Right ventricle myocardium inferior (tissue), 1 donor: ENCODE results near the gene PPP1R10. TPM values are rescaled to one million over a fixed set of nuclear protein-coding genes. Genes with fewer than 3 reads are reported as not detected.
"Not testable (repeated sequence)": the region's sequence is repeated elsewhere in the genome, so short reads cannot be mapped to it uniquely, and the experiment has no call there.

Source experiments
- ATAC-seq: fragments of 200-7000 bp; cut with Tn5 transposase; one replicate; pipeline ENCODE4 v1.9.1; 2020; ENCODE audit warnings: mild to moderate bottlenecking, moderate library complexity
- DNase-seq: peaks from one replicate; pipeline ENCODE4 v3.0.0; 2021; ENCODE audit errors: missing footprints
- intact Hi-C: fragments of 100-400 bp; cut with DNase I; formaldehyde crosslinking; loops from one replicate; pipeline ENCODE4 v1.11.0; 2022
- total RNA-seq: library from RNA; stranded (reverse); fragmentation: NEBNext Ultra II Directional; extraction: Animal tissue kit (Norgen Biotek cat#: 25700); gene quantifications from one replicate; pipeline ENCODE4 v1.2.1, GENCODE V29; 2021
- donor health status: DM: no; HTN: yes; CAD: no; lungs with severe emphysema.

PPP1R10 gene
- total RNA-seq, 1 donor from 2014 or later: 33.5 TPM

DNA sequence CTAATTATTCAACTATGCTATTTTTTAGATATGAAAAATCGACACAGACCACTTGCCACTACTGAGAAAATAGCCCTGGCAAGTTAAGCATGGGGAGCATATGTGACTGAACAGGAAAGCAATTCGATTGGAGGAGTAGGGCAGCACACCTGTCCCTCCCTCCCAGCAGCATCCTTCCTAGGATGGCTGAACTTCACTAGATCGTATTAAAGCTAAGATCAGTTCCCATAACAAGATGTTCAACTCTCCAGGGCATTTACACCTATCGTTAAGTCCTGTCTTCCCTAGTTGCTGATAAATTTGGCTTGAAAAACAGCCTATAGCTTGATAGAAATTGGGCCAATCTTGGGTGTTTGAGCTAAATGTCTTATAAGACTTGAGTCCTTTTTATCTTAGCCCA is 7.0 kb downstream of the PPP1R10 start:
- no peak for ATAC-seq
- no peak for DNase-seq
- intact Hi-C loops: loop anchor here (5.0 kb wide), 2 partner anchors 38 to 123 kb away; partner anchors contain the start of genes ABCF1 and HLA-E

DNA sequence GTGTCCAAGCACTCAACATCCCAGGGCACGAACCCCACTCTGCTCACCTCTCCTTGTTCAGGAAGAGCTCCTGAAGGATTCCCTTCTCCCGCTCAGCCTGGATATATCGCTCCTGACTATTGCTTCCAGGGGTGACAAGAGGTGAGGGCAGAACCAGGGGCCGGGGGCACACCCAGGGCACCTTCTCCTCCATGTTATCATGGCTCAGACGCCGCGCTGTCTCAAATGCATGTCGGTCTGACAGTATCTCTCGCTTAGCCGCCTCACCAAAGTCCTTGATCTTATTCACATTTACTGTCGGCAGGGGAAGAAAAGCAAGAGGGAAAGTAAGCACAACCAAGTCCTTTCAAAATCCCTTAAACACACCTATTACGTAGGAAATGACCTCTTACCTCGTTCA is 13.1 kb downstream of the PPP1R10 start:
- ATAC-seq: no peak
- no peak for DNase-seq
- intact Hi-C loops: no loop called here

DNA sequence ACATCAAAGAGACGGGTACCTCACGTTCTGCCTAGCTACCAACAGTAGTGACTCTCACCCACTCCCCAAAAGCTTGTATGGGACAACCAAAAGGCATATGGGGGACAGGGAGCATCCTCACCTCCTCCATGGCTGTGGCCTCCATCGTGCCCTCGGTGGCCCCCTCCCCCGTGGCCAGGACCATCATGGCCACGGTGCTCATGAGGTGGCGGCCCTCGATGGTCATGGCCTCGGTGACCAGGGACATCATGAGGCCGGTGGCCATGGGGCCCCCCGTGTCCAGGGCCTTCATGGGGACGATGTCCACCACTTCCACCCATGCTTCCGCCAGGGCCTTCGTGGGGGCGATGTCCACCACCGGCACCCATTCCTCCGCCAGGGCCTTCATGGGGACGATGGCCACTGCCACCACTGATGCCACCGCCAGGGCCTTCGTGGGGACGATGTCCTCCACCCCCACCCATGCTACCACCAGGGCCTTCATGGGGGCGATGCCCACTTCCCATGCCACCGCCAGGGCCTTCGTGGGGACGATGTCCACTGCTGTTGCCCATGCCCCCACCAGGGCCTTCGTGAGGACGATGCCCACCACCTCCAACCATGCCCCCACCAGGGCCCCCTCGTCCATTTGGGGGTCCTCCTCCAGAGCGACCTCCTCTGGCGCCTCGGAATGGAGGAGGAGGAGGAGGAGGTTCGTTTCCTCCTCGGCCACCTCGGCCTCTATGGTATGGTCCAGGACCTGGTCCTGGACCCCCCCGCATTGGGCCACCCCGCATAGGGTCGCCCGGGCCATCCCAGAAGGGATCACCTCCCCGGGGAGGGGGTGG is 15.0 kb downstream of the PPP1R10 start:
- intact Hi-C loops: no loop called here
- no peak for DNase-seq
- no peak for ATAC-seq

DNA sequence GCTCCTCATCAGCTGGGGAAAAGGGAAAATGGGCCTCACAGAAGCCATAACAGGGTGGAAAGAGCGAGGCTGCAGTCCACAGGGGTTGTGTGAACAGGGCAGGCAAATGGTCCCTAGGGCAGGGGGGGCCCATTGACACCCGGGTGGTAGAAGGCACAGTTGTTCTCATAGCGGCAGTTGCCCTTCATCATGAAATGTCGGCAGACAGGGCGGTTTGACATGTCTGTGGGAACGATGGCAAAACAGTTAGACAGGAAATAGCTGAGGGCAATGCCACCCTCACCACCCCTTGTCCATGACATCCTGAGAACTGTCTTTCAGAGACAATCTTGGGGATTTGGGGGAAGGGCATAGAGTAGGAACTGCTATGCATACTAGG is 15.6 kb downstream of the PPP1R10 start:
- ATAC-seq: no peak
- intact Hi-C loops: no loop called here

DNA sequence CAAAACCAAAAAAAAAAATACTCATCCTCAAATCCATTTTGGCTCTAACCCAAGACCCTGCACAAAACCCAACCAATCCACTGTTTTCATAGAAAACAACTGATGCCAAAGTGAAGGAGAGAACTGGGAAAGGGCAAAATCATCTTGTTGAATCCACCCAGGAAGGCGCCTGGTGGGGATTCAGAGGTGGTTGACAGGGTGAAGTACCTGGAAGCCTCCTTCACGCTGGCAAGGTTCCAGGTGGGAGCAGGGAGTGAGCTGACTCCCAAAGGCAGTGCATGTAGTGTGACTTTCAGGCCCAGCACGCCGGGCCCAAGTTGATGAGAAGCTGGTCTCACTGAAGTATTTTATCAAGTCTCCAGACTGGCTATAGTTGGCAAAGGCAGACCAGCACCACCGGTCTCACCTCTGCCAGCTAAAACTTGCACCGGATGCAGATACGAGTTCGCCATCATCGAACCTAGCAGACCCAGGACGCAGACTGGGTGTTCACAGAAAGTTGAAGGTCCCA is 16.5 kb downstream of the PPP1R10 start:
- ATAC-seq: no peak

More for the DNA sequence above, 15.6 kb downstream of the PPP1R10 start:
- DNase-seq: no peak

DNA sequence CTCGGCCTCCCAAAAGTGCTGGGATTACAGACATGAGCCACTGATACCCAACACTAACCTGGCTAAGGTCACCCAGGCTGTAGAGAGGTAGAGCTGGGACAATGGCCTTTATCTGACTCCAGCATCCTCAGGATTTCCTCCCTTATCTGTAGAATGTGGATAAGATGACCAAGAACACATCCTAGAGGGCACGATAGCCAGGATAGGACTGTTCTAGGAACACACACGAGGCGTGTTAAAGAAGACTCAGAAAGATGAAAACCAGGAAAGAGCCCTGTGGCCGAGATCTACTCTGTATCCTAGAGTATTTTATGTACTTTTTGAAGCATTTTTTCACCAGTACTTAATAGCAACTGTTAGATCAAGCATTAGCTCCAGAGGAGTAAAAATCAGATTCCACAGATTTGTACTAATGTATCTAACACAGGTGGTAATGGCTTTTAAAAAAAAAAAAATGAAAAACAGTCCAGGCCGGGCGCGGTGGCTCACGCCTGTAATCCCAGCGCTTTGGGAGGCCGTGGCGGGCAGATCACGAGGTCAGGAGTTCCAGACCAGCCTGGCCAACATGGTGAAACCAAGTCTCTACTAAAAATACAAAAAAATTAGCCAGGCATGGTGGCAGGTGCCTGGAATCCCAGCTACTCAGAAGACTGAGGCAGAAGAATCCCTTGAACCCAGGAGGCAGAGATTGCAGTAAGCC is 17.3 kb downstream of the PPP1R10 start:
- no peak for ATAC-seq

More for the DNA sequence above, 16.5 kb downstream of the PPP1R10 start:
- intact Hi-C loops: no loop called here
- DNase-seq: no peak

DNA sequence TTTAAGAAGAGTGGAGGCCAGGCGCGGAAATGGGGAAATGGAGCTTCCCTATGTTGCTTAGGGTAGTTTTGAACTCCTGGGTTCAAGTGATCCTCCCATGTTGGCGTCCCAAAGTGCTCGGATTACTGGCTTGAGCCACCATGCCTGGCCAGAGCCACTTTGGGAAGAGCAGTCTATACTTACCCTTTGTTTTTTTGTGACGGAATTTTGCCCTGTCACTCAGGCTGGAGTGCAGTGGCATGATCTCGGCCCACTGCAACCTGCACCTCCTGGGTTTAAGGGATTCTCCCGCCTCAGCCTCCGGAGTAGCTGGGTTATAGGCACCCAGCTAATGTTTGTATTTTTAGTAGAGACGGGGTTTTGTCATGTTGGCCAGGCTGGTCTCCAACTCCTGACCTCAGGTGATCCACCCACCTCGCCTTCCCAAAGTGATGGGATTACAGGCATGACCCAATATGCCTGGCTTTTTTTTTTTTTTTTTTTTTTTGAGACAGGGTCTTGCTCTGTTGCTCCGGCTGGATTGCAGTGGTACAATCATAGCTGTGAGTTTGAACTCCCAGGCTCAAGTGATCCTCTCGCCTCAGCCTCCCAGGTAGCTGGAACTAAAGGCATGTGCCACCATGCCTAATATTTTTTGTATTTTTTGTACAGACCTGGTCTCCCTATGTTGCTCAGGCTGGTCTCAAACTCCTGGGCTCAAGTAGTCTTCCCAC is 18.0 kb downstream of the PPP1R10 start:
- intact Hi-C loops: loop anchor here (5.0 kb wide), 2 partner anchors 57 to 117 kb away; no protein-coding TSS in a partner anchor
- ATAC-seq (peak; percentile 3), DNase-seq (no peak)

More for the DNA sequence above, 17.3 kb downstream of the PPP1R10 start:
- intact Hi-C loops: loop anchor here (5.0 kb wide), 2 partner anchors 57 to 117 kb away; no protein-coding TSS in a partner anchor
- DNase-seq: no peak

DNA sequence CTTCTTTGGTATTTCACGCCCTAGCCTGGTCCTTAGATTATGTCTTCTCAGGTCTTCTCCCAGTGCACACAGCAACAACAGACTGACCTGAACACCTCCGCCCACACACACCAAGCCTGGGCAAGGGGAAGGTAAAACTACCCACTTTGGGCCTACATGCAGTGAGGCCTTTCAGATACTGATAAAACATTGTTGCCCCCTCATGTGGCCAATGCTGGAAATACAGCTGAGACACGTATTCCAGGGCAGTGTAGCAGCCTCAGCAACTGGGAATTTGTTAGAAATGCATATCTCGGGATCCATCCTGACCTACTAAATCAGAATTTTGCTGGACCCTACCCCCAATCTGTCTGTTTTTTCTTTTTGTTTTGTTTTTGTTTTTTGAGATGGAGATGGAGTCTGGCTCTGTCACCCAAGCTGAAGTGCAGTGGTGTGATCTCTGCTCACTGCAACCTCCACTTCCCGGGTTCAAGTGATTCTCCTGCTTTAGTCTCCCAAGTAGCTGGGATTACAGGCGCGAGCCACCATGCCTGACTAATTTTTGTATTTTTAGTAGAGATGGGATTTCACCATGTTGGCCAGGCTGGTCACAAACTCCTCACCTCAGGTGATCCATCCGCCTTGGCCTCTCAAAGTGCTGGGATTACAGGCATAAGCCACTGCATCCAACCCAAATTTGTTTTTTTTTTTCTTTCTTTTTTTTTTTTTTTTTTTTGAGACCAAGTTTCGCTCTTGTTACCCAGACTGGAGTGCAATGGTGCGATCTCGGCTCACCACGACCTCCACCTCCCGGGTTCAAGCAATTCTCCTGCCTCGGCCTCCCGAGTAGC is 19.5 kb downstream of the PPP1R10 start:
- not testable (repeated sequence) for DNase-seq
- intact Hi-C loops: loop anchor here (5.0 kb wide), 2 partner anchors 55 to 115 kb away; no protein-coding TSS in a partner anchor
- peak; percentile 63 for ATAC-seq

DNA sequence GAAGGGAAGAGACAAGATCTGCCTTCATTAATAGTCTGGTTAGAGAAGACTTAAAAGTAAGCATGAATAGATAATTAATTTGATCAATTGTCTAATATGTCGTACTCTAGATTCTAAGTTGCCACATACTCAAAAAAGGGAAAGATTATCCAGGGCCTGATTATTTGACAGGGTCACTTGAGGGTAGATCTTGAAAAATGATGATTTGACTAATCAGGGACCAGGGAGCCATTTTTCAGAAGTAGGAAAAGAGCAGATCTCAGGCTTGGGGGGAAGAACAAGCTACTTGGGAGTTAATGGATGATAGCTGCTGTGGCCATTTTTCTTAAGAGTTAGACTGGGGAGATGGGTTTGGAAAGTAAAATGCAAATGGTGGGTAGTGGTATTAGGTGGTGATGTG is 24.8 kb downstream of the PPP1R10 start:
- no peak for DNase-seq
- intact Hi-C loops: no loop called here
- ATAC-seq: no peak

DNA sequence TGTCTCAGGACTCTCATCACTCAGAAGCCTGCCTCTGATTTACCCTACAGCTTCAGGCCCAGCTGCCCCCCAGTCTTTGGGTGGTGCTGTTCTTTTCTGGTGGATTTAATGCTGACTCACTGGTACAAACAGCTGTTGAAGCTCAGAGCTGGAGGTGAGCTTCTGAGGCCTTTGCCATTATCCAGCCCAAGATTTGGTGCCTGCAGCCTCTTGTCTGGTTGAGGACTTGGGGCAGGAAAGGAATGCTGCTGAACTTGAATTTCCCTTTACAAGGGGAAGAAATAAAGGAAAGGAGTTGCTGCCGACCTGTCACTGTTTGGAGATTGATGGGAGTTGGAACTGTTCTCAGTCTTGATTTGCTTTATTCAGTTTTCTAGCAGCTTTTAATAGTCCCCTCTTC is 26.0 kb downstream of the PPP1R10 start:
- DNase-seq (no peak), ATAC-seq (no peak)
- intact Hi-C loops: no loop called here

DNA sequence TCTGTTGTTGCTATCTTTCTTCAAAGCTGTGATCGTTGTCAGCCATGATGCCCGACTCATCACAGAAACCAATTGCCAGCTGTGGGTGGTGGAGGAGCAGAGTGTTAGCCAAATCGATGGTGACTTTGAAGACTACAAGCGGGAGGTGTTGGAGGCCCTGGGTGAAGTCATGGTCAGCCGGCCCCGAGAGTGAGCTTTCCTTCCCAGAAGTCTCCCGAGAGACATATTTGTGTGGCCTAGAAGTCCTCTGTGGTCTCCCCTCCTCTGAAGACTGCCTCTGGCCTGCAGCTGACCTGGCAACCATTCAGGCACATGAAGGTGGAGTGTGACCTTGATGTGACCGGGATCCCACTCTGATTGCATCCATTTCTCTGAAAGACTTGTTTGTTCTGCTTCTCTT is 26.5 kb downstream of the PPP1R10 start:
- DNase-seq (no peak), ATAC-seq (peak; percentile 13)
- intact Hi-C loops: no loop called here

DNA sequence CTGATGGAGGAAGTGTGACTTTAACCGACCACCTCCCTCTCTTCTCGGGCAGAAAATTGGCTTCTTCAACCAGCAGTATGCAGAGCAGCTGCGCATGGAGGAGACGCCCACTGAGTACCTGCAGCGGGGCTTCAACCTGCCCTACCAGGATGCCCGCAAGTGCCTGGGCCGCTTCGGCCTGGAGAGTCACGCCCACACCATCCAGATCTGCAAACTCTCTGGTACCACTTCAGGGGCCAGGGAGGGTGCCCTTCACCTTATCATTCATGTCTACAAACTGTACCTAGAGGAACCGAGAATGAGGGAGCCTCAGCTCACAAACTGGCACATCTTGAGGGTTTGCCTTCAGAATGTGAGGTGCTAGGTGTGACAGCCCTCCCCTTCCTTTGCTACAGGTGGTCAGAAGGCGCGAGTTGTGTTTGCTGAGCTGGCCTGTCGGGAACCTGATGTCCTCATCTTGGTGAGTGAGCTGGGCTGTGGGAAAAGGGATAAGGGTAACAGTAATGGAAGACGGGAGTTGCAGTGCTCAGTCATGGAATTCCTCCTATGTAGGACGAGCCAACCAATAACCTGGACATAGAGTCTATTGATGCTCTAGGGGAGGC is 27.2 kb downstream of the PPP1R10 start:
- DNase-seq (no peak), ATAC-seq (no peak)
- intact Hi-C loops: no loop called here

DNA sequence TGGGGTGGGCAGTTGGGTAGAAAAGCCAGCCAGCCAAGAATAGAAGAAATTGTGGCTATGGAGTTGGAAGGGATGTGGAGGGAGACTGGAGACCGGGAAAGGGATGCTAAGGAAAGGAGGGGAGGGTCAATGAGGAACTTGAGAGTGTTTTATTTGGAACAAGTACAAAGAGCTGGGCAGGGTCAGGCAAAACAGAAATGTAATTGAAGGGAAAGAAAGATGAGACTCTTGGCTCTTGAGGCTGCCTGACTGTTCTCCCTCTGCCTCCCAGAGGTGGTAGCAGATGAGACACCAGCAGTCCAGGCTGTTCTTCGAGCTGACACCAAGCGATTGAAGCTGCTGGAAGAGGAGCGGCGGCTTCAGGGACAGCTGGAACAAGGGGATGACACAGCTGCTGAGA is 33.1 kb downstream of the PPP1R10 start:
- intact Hi-C loops: no loop called here
- no peak for DNase-seq
- no peak for ATAC-seq

DNA sequence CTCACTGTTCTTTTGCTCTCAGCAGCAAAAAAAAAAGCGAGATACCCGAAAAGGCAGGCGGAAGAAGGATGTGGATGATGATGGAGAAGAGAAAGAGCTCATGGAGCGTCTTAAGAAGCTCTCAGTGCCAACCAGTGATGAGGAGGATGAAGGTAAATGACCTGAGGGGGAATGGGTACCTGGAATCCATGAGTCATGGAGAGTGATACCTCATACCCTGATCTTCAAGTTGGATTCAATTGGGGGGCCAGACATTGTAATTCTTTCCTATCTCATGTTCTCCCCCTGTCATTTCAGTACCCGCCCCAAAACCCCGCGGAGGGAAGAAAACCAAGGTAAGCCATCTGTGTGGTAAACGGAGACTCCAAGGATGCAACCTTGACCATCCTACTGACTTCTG is 39.0 kb downstream of the PPP1R10 start:
- ATAC-seq: no peak
- DNase-seq: no peak
- intact Hi-C loops: no loop called here

DNA sequence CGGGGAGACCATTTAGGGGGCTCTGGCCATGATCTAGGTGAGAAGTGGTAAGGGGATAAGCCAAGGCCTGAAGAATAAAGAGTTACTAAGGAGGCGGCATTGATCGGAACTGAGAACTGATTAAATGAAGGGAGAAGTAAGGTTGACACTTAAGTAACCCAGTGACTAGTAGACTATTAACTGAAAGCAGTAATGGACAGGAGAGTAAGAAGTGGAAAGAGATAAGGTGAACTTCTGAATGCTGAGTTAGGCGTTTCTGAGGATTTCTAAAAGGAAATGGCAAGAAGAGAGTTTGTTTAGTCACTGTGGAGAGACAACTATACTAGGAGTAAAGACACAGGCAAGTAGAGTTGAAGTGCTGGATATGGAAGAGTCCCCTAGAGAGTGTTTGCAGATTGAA is 43.9 kb downstream of the PPP1R10 start:
- no peak for ATAC-seq
- no peak for DNase-seq
- intact Hi-C loops: loop anchor here (5.0 kb wide), 1 partner anchor 39 kb away; no protein-coding TSS in a partner anchor

DNA sequence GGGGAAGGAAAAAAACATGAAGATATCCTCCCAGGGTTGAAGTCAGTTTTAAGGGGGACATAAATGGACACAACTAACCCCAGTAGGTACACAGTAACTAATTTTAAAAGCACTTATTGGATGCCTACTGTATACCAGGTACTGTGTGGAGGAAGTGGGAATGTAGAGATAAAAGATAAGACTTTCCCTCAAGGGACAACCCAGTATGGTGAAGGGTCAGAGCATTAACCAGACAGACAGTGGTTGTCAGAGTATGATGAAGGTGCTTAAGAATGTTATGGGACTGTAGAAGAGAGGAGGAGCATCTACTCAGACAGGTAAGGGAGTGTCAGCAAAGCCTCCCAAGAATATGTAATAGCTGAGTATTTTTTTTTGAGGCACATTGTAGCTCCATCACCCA is 44.9 kb downstream of the PPP1R10 start:
- intact Hi-C loops: loop anchor here (5.0 kb wide), 1 partner anchor 40 kb away; no protein-coding TSS in a partner anchor
- no peak for DNase-seq

DNA sequence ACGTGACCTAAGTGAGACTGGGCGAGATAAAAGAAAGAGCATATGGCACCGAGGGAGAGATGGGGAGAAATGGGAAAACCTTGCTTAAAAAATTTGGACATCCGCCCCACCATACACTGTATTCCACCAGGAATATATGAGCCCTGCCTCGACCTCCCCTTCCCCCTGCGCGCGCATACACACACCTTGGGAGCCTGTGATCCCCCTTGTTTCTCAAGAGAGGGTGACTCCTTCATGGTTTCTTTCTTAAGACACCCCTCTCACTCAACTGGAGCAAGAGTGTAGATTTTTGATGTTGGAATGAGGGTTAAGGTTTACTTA is 45.3 kb downstream of the PPP1R10 start:
- no peak for DNase-seq
- no peak for ATAC-seq
- intact Hi-C loops: loop anchor here (2.0 to 5.0 kb wide), 2 partner anchors 15 to 41 kb away; partner anchors contain the start of genes GNL1 and PRR3

More for the DNA sequence above, 44.9 kb downstream of the PPP1R10 start:
- no peak for ATAC-seq
